K562 (cell line): ENCODE measurements around the gene TOM1L2. TPM values are rescaled to one million over a fixed set of nuclear protein-coding genes. Genes with fewer than 3 reads are reported as not detected.

ENCODE experiments used
- EP300 ChIP-seq: IDR thresholded peaks from 2 replicates; pipeline ENCODE4 v1.6.1; 2012; ENCODE audit warnings: low read length, improper control_type of control experiment
- FOXK2 ChIP-seq, 2 experiments: fragments of 450-650 bp; IDR thresholded peaks in 1 of 2; conservative IDR thresholded peaks in 1 of 2; 2 replicates each; pipeline ENCODE4 v1.6.1; 2016; ENCODE audit warnings: low read depth in 2 of 2, mild to moderate bottlenecking in 1 of 2
- FUS ChIP-seq: fragments of 200-400 bp; formaldehyde crosslinking; optimal IDR thresholded peaks from 2 replicates; pipeline ENCODE3; 2017; ENCODE audit warnings: low read depth, low read length
- KAT8 ChIP-seq: fragments of 450-650 bp; IDR thresholded peaks from 2 replicates; pipeline ENCODE4 v1.6.1; 2016; ENCODE audit warnings: low read depth, mild to moderate bottlenecking
- KDM5B ChIP-seq: fragments of 200-600 bp; sonication (generic); IDR thresholded peaks from 2 replicates; pipeline ENCODE4 v1.6.1; 2012; ENCODE audit warnings: low read depth, mild to moderate bottlenecking, moderate library complexity, low read length, control low read depth, inconsistent platforms; ENCODE audit not compliant: insufficient replicate concordance
- MCM2 ChIP-seq: fragments of 450-650 bp; IDR thresholded peaks from 2 replicates; pipeline ENCODE4 v1.6.1; 2017; ENCODE audit warnings: low read depth, mild to moderate bottlenecking
- NBN ChIP-seq: fragments of 450-650 bp; IDR thresholded peaks from 2 replicates; pipeline ENCODE4 v1.6.1; 2016; ENCODE audit warnings: low read depth, mild to moderate bottlenecking
- NEUROD1 ChIP-seq: fragments of 150-350 bp; IDR thresholded peaks from 2 replicates; pipeline ENCODE4 v1.6.1; 2014; ENCODE audit warnings: borderline replicate concordance, low read length, low read depth; ENCODE audit not compliant: partially characterized antibody
- NFYB ChIP-seq: IDR thresholded peaks from 2 replicates; pipeline ENCODE4 v1.6.1; 2011; ENCODE audit warnings: mild to moderate bottlenecking, moderate library complexity; ENCODE audit not compliant: insufficient read length; ENCODE audit errors: extremely low read depth
- PHB ChIP-seq: fragments of 250-450 bp; sonication (Bioruptor Pico); IDR thresholded peaks from 2 replicates; pipeline ENCODE4 v1.5.0; 2021
- RBM15 ChIP-seq: fragments of 200-400 bp; formaldehyde crosslinking; IDR thresholded peaks from 2 replicates; pipeline ENCODE4 v1.6.1; 2018; ENCODE audit warnings: mild to moderate bottlenecking, low read length, moderate library complexity; ENCODE audit not compliant: insufficient read depth
- RBM34 ChIP-seq: fragments of 200-400 bp; formaldehyde crosslinking; IDR thresholded peaks from 2 replicates; pipeline ENCODE4 v1.6.1; 2018; ENCODE audit warnings: low read length, borderline replicate concordance; ENCODE audit not compliant: insufficient read depth
- RFX5 ChIP-seq: IDR thresholded peaks from 2 replicates; pipeline ENCODE4 v1.6.1; 2011; ENCODE audit warnings: low read depth, mild to moderate bottlenecking, improper control_type of control experiment, low read length
- SMAD2 ChIP-seq: fragments of 150-350 bp; IDR thresholded peaks from 2 replicates; pipeline ENCODE4 v1.6.1; 2014; ENCODE audit warnings: low read depth, mild to moderate bottlenecking, low read length
- SMAD3 ChIP-seq: fragments of 450-650 bp; formaldehyde crosslinking; conservative IDR thresholded peaks from 2 replicates; pipeline ENCODE4 v1.4.0; 2020; ENCODE audit warnings: mild to moderate bottlenecking
- SRSF9 ChIP-seq: fragments of 200-400 bp; formaldehyde crosslinking; IDR thresholded peaks from 2 replicates; pipeline ENCODE4 v1.6.1; 2017; ENCODE audit warnings: low read depth, low read length, borderline replicate concordance
- TAF7 ChIP-seq: fragments of 450-650 bp; IDR thresholded peaks from 2 replicates; pipeline ENCODE4 v1.6.1; 2016; ENCODE audit warnings: missing genetic modification characterization, missing compliant biosample characterization
- TBP ChIP-seq: optimal IDR thresholded peaks from 2 replicates; pipeline ENCODE3; 2011; ENCODE audit warnings: low read depth, low read length, improper control_type of control experiment
- ZNF175 ChIP-seq: fragments of 200-800 bp; sonication (Bioruptor generic); IDR thresholded peaks from 2 replicates; pipeline ENCODE4 v1.6.1; 2016; ENCODE audit warnings: low read depth, mild to moderate bottlenecking, missing genetic modification characterization, missing compliant biosample characterization
- ZNF212 ChIP-seq: fragments of 450-650 bp; formaldehyde crosslinking; IDR thresholded peaks from 2 replicates; pipeline ENCODE4 v1.4.0; 2020; ENCODE audit warnings: mild to moderate bottlenecking
- ZNF224 ChIP-seq: sonication (generic); formaldehyde crosslinking; IDR thresholded peaks from 2 replicates; pipeline ENCODE4 v1.8.0; 2022; ENCODE audit warnings: mild to moderate bottlenecking, missing genetic modification reagents
- ZNF263 ChIP-seq: sonication (generic); formaldehyde crosslinking; IDR thresholded peaks from 2 replicates; pipeline ENCODE4 v1.8.0; 2022; ENCODE audit warnings: mild to moderate bottlenecking, missing genetic modification reagents, borderline replicate concordance
- ZNF280B ChIP-seq: fragments of 250-450 bp; sonication (Bioruptor Pico); IDR thresholded peaks from 2 replicates; pipeline ENCODE4 v1.5.1; 2021; ENCODE audit warnings: mild to moderate bottlenecking
- ZNF780A ChIP-seq: fragments of 250-450 bp; sonication (Bioruptor Pico); IDR thresholded peaks from 2 replicates; pipeline ENCODE4 v1.5.0; 2021; ENCODE audit warnings: mild to moderate bottlenecking
- ZSCAN32 ChIP-seq: fragments of 450-650 bp; formaldehyde crosslinking; IDR thresholded peaks from 2 replicates; pipeline ENCODE4 v1.4.0; 2020; ENCODE audit warnings: mild to moderate bottlenecking, moderate library complexity
- polyA plus RNA-seq, 8 experiments: library from polyadenylated mRNA; depleted of rRNA in 4 of 8; stranded (reverse) in 5 of 8; unstranded in 3 of 8; fragments of >200 nt; fragmentation: Nextera tagmentation in 2 of 8; fragmentation: Illumina TruSeq in 1 of 8; extraction: Ambion mirVana in 2 of 8; extraction: Trizol in 1 of 8; gene quantifications; 2 replicates each; pipeline versions ENCODE4 v1.2.1 to v1.2.3, GENCODE V29; 2011 to 2014; ENCODE audit warnings: inconsistent platforms in 1 of 8, missing spikeins in 1 of 8
- total RNA-seq, 7 experiments: library from RNA; depleted of rRNA in 6 of 7; stranded (reverse); fragments of >200 nt in 6 of 7; fragmentation: Illumina TruSeq in 2 of 7; extraction: Trizol in 2 of 7; gene quantifications; 2 replicates each; pipeline versions ENCODE4 v1.2.1 to v1.2.3, GENCODE V29; 2011 to 2021; ENCODE audit warnings: low replicate concordance in 1 of 7
- TF ChIP-seq, protein P1 (sequence below): fragments of 150-350 bp; IDR thresholded peaks from 2 replicates; pipeline ENCODE4 v1.6.1; 2014; ENCODE audit warnings: low read depth, mild to moderate bottlenecking, low read length, borderline replicate concordance

Gene TOM1L2
- total and polyA plus RNA-seq, 9 of the 15 experiments (the other 6 are each of a cell fraction or from before 2014, with no cell fraction given) = 0.07 to 6.0 (median 2.5) TPM

- TF ChIP-seq ZNF280B (CRISPR knock-in tag) (no peak), SMAD2 (no peak), FOXK2 (conservative IDR thresholded peaks at IDR 0.05 in 1 of 2, IDR thresholded peaks at IDR 0.05 in 1 of 2; ENCODE audit: low read depth in 2 of 2) (peak; percentile 82 to 95), RBM15 (no peak), ZNF175 (CRISPR knock-in tag) (no peak), MCM2 (no peak), ZNF780A (CRISPR knock-in tag) (no peak), NFYB (peak; percentile 91), SRSF9 (no peak), ZSCAN32 (CRISPR knock-in tag) (no peak), RBM34 (no peak), NEUROD1 (peak; percentile 98), ZNF212 (CRISPR knock-in tag) (no peak), EP300 (no peak), TBP (no peak), SMAD3 (CRISPR knock-in tag) (no peak), RFX5 (no peak), FUS (no peak), ZNF263 (no peak), KAT8 (no peak), KDM5B (peak; percentile 47), NBN (no peak), TAF7 (tag) (no peak), ZNF224 (CRISPR knock-in tag) (no peak), PHB (CRISPR knock-in tag) (no peak)
- TF ChIP-seq, protein P1, sequence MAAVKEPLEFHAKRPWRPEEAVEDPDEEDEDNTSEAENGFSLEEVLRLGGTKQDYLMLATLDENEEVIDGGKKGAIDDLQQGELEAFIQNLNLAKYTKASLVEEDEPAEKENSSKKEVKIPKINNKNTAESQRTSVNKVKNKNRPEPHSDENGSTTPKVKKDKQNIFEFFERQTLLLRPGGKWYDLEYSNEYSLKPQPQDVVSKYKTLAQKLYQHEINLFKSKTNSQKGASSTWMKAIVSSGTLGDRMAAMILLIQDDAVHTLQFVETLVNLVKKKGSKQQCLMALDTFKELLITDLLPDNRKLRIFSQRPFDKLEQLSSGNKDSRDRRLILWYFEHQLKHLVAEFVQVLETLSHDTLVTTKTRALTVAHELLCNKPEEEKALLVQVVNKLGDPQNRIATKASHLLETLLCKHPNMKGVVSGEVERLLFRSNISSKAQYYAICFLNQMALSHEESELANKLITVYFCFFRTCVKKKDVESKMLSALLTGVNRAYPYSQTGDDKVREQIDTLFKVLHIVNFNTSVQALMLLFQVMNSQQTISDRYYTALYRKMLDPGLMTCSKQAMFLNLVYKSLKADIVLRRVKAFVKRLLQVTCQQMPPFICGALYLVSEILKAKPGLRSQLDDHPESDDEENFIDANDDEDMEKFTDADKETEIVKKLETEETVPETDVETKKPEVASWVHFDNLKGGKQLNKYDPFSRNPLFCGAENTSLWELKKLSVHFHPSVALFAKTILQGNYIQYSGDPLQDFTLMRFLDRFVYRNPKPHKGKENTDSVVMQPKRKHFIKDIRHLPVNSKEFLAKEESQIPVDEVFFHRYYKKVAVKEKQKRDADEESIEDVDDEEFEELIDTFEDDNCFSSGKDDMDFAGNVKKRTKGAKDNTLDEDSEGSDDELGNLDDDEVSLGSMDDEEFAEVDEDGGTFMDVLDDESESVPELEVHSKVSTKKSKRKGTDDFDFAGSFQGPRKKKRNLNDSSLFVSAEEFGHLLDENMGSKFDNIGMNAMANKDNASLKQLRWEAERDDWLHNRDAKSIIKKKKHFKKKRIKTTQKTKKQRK = peak; percentile 99
Observed at GRCh38 chr17:17972126-17972951, at the start of gene TOM1L2, which contains the start of gene DRC3 (continued).
